NCI-H2171 (cell line): ENCODE measurements around the gene NDUFA13.

Experiments used
- DNase-seq: peaks from one replicate; lab custom pipeline; 2025; lab: John Stamatoyannopoulos, UW

Gene NDUFA13

DNA sequence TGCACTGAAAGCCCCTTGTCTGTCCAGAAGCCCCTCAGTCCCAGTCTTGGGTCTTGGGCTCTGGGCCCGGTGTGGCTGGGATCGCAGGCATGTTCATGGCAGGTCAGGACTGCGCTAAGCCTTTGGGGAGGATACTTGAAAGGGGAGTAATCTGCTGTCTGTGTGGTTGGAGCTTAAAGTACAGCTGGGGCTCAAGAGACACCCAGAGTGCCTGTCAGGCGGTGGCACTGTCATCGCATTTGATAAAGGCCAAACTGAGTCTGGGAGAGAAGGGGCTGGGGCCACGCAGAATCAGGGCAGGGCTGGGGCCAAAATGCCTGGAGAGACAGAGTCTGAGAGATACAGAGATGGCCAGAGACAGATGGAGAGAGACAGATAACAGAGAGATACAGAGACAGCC lies 17.8 kb downstream of the NDUFA13 start:
- no peak for DNase-seq

- no peak for DNase-seq
Measured at GRCh38 chr19:19534556-19535265, 18.7 kb downstream of the NDUFA13 start.

- DNase-seq = no peak
Measured at GRCh38 chr19:19535311-19536191, 19.5 kb downstream of the NDUFA13 start.

DNA sequence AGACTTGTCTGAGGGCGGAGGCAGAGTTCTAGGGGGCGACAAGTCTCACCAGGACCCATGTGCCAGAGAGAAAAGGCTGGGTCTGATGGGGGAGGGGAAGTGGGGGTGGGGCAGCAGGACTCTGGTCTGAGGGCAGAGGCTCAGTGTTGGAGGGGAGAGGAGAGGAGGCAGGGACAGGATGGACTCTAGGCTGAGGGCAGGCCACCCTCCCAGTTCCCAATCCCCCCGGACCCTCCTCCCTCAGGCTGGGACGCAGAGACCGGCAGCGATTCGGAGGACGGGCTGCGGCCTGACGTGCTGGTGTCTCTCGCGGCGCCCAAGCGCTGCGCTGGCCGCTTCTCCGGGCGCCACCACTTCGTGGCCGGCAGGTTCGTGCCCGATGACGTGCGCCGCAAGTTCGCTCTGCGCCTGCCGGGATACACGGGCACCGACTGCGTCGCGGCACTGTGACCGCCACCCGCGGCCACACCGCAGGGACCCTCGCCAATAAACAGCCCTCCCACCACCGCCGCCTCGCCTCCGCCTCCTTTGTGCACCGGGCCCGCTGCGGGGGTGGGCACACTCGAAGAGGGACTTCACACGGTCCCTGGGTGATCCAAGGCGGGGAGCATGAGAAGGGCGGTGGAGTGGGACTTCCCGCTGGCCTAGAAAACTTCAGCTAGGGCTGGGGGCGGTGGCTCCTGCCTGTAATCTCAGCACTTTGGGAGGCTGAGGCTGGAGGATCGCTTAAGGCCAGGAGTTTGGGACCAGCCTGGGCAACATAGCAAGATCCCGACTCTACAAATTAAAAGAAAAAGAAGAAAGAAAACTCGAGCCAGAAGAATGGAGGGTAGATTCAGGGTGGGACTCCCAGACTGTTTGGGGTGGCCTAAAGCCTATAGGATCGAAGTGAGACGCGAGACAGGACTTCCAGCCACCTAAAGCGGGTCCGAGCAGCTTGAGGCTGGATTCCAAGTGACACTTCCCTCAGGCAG lies 21.3 kb downstream of the NDUFA13 start:
- no peak for DNase-seq

GRCh38 chr19:19538061-19538784 lies 22.2 kb downstream of the NDUFA13 start, which contains the start of gene CILP2:
CILP2 (plus strand) TSS chr19:19538265; CDS start chr19:19538350, 85 bp downstream.
- peak; percentile 23 for DNase-seq

- no peak for DNase-seq
Measured at GRCh38 chr19:19538785-19539166, 22.8 kb downstream of the NDUFA13 start.

DNA sequence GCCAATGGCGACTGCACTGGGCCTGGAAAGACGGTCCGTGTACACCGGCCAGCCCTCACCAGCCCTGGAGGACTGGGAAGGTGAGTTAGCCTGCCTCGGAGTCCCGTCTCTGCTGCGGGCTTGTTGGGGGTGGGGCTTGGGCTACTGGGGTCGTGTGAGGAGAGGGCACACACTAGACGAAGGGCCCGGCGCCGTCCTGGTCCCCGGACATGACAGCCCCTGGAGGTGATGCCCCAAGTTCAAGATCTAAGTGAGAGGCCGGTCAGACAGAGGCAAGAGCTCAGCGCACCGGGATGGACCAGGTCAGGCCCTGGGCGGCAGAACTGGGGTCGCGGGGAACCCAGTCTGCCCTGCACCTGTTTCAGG lies 23.7 kb downstream of the NDUFA13 start:
- no peak for DNase-seq

GRCh38 chr19:19540064-19540714 lies 24.2 kb downstream of the NDUFA13 start:
- no peak for DNase-seq

GRCh38 chr19:19540715-19541515 lies 24.9 kb downstream of the NDUFA13 start:
- DNase-seq = peak; percentile 2

- no peak for DNase-seq
Measured at GRCh38 chr19:19541616-19542015, 25.6 kb downstream of the NDUFA13 start.

DNA sequence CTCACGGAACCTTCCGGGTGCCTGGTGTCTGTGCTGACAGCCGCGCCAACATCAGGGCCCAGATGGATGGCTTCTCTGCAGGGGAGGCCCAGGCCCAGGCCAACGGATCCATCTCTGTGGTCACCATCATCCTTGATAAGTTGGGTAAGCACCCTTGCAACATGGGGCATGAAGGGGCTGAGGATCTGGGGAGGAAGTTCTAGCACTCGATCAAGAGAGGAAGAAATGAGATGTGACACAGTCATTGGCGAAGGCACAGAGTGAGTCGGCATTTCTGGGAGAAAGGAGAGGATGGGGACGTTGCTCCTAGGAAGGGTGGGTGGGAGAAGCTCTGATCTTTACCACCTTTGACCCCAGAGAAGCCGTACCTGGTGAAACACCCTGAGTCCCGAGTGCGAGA lies 26.5 kb downstream of the NDUFA13 start:
- DNase-seq = no peak

GRCh38 chr19:19543101-19543500 lies 27.1 kb downstream of the NDUFA13 start:
- DNase-seq = no peak

GRCh38 chr19:19543640-19544039 lies 27.6 kb downstream of the NDUFA13 start:
- no peak for DNase-seq

DNA sequence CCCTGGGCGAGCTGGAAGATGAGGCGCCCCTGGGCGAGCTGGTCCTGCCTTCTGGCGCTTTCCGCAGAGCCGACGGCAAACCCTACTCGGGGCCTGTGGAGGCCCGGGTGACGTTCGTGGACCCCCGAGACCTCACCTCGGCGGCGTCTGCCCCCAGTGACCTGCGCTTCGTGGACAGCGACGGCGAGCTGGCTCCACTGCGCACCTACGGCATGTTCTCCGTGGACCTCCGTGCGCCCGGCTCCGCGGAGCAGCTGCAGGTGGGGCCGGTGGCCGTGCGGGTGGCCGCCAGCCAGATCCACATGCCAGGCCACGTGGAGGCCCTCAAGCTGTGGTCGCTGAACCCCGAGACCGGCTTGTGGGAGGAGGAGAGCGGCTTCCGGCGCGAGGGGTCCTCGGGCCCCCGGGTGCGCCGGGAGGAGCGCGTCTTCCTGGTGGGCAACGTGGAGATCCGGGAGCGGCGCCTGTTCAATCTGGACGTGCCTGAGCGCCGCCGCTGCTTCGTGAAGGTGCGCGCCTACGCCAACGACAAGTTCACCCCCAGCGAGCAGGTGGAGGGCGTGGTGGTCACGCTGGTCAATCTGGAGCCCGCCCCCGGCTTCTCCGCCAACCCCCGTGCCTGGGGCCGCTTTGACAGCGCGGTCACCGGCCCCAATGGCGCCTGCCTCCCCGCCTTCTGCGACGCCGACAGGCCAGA lies 28.4 kb downstream of the NDUFA13 start:
- no peak for DNase-seq

DNA sequence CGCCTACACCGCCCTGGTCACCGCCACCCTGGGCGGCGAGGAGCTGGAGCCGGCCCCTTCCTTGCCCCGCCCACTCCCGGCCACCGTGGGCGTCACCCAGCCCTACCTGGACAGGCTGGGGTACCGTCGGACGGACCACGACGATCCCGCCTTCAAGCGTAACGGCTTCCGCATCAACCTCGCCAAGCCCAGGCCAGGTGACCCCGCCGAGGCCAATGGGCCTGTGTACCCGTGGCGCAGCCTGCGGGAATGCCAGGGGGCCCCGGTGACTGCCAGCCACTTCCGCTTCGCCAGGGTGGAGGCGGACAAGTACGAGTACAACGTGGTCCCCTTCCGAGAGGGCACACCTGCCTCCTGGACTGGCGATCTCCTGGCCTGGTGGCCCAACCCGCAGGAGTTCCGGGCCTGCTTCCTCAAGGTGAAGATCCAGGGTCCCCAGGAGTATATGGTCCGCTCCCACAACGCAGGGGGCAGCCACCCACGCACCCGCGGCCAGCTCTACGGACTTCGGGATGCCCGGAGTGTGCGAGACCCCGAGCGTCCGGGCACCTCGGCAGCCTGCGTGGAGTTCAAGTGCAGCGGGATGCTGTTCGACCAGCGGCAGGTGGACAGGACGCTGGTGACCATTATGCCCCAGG lies 29.0 kb downstream of the NDUFA13 start:
- no peak for DNase-seq

GRCh38 chr19:19545707-19546106 lies 29.7 kb downstream of the NDUFA13 start:
- no peak for DNase-seq

GRCh38 chr19:19546751-19547162 lies 30.7 kb downstream of the NDUFA13 start:
- DNase-seq = no peak

- no peak for DNase-seq
Measured at GRCh38 chr19:19547674-19548336, 31.8 kb downstream of the NDUFA13 start.
